ENCODE data around the gene ZBTB42.

GRCh38 chr14:104783484-104784217 lies 17.2 kb upstream of the ZBTB42 start:
- TF ChIP-seq, protein P1, sequence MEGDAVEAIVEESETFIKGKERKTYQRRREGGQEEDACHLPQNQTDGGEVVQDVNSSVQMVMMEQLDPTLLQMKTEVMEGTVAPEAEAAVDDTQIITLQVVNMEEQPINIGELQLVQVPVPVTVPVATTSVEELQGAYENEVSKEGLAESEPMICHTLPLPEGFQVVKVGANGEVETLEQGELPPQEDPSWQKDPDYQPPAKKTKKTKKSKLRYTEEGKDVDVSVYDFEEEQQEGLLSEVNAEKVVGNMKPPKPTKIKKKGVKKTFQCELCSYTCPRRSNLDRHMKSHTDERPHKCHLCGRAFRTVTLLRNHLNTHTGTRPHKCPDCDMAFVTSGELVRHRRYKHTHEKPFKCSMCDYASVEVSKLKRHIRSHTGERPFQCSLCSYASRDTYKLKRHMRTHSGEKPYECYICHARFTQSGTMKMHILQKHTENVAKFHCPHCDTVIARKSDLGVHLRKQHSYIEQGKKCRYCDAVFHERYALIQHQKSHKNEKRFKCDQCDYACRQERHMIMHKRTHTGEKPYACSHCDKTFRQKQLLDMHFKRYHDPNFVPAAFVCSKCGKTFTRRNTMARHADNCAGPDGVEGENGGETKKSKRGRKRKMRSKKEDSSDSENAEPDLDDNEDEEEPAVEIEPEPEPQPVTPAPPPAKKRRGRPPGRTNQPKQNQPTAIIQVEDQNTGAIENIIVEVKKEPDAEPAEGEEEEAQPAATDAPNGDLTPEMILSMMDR (IDR thresholded peaks at IDR 0.05) = no peak
- TF ChIP-seq POLR2A (IDR thresholded peaks at IDR 0.05) = no peak
